GM21619 (cell line): ENCODE measurements around the gene TTI1.

Source experiments
- ATAC-seq: cut with Tn5 transposase; IDR thresholded peaks from one replicate; pipeline ENCODE4 v1.9.1; 2021; ENCODE audit not compliant: unreplicated experiment

TTI1 gene

GRCh38 chr20:38055294-38055693, 22.0 kb upstream of the TTI1 start:
- no peak for ATAC-seq

GRCh38 chr20:38054647-38055046, 21.4 kb upstream of the TTI1 start:
- ATAC-seq = no peak

GRCh38 chr20:38052870-38053269, 19.6 kb upstream of the TTI1 start:
- no peak for ATAC-seq

- no peak for ATAC-seq
These were observed 17.4 kb upstream of the TTI1 start for GRCh38 chr20:38050686-38051085.

- ATAC-seq = no peak
These were observed 16.5 kb upstream of the TTI1 start for GRCh38 chr20:38049800-38050199.

- no peak for ATAC-seq
These were observed 13.3 kb upstream of the TTI1 start for GRCh38 chr20:38046572-38046971.

- no peak for ATAC-seq
These were observed 11.4 kb upstream of the TTI1 start for GRCh38 chr20:38044685-38045084.

GRCh38 chr20:38043512-38044300, 10.4 kb upstream of the TTI1 start:
- no peak for ATAC-seq

- no peak for ATAC-seq
These were observed 7.0 kb upstream of the TTI1 start for GRCh38 chr20:38040276-38040675.

GRCh38 chr20:38036366-38036765, 3.1 kb upstream of the TTI1 start:
- no peak for ATAC-seq

GRCh38 chr20:38034961-38035360, 1.7 kb upstream of the TTI1 start:
- no peak for ATAC-seq

GRCh38 chr20:38034108-38034649, 923 bp upstream of the TTI1 start:
- ATAC-seq = peak; percentile 5

- peak; percentile 44 for ATAC-seq
These were observed 499 bp downstream of the TTI1 start for GRCh38 chr20:38032585-38033329.

- no peak for ATAC-seq
These were observed 1.3 kb downstream of the TTI1 start for GRCh38 chr20:38031957-38032356.

GRCh38 chr20:38029453-38029852, 3.8 kb downstream of the TTI1 start:
- ATAC-seq = no peak

- no peak for ATAC-seq
These were observed 8.8 kb downstream of the TTI1 start for GRCh38 chr20:38024496-38024895.

- no peak for ATAC-seq
These were observed 9.9 kb downstream of the TTI1 start for GRCh38 chr20:38023181-38024001.

- ATAC-seq = no peak
These were observed 12.0 kb downstream of the TTI1 start for GRCh38 chr20:38021087-38021772.

- no peak for ATAC-seq
These were observed 14.9 kb downstream of the TTI1 start for GRCh38 chr20:38018385-38018784.

GRCh38 chr20:38017959-38018358, 15.3 kb downstream of the TTI1 start:
- ATAC-seq = no peak

GRCh38 chr20:38013887-38014286, 19.4 kb downstream of the TTI1 start:
- ATAC-seq = no peak
